Glutamatergic neuron (in vitro differentiated cells): ENCODE measurements around the gene MAP2. TPM values are rescaled to one million over a fixed set of nuclear protein-coding genes. Genes with fewer than 3 reads are reported as not detected.

Experiments
- DNase-seq: peaks from one replicate; pipeline ENCODE4 v3.0.0; 2022
- H3K27ac Mint-ChIP-seq: one replicate; pipeline ENCODE4 v1.8.0; 2020; ENCODE audit warnings: mild to moderate bottlenecking, mixed read lengths, inconsistent platforms; ENCODE audit not compliant: unreplicated experiment
- H3K27me3 Mint-ChIP-seq: one replicate; pipeline ENCODE4 v1.8.0; 2020; ENCODE audit warnings: mild to moderate bottlenecking, moderate library complexity, mixed read lengths, inconsistent platforms; ENCODE audit not compliant: unreplicated experiment
- H3K36me3 Mint-ChIP-seq: one replicate; pipeline ENCODE4 v1.8.0; 2020; ENCODE audit warnings: mild to moderate bottlenecking, mixed read lengths, inconsistent platforms; ENCODE audit not compliant: unreplicated experiment
- H3K4me1 Mint-ChIP-seq: one replicate; pipeline ENCODE4 v1.8.0; 2020; ENCODE audit warnings: mild to moderate bottlenecking, low read depth, mixed read lengths, inconsistent platforms; ENCODE audit not compliant: unreplicated experiment
- H3K4me3 Mint-ChIP-seq: one replicate; pipeline ENCODE4 v1.8.0; 2020; ENCODE audit warnings: mild to moderate bottlenecking, mixed read lengths, inconsistent platforms; ENCODE audit not compliant: unreplicated experiment
- H3K9me3 Mint-ChIP-seq: one replicate; pipeline ENCODE4 v1.8.0; 2020; ENCODE audit warnings: mild to moderate bottlenecking, moderate library complexity, mixed read lengths, inconsistent platforms; ENCODE audit not compliant: unreplicated experiment
- CTCF ChIP-seq: fragments of 200-600 bp; sonication (generic); IDR thresholded peaks from one replicate; pipeline ENCODE4 v1.5.0; 2021; ENCODE audit not compliant: partially characterized antibody, unreplicated experiment
- total RNA-seq: library from RNA; stranded (reverse); fragmentation: NEBNext Ultra II Directional; extraction: Animal tissue kit (Norgen Biotek cat#: 25700); gene quantifications from one replicate; pipeline ENCODE4 v1.2.1, GENCODE V29; 2021; ENCODE audit not compliant: unreplicated experiment

The MAP2 gene
- total RNA-seq, 1 donor from 2014 or later: 177 TPM

- no peak overlapping the region for H3K27ac Mint-ChIP-seq
- no peaks in the 10 kb centered on the region for H3K36me3 Mint-ChIP-seq
- no peak overlapping the region for H3K4me3 Mint-ChIP-seq
- H3K9me3 Mint-ChIP-seq: no peaks in the 10 kb centered on the region
- no peaks in the 10 kb centered on the region for H3K27me3 Mint-ChIP-seq
- no peak for DNase-seq
- no peaks in the 10 kb centered on the region for H3K4me1 Mint-ChIP-seq
- TF ChIP-seq CTCF: no peak
Measured at GRCh38 chr2:209553913-209554312, 130.1 kb downstream of the MAP2 start.

- no peak for TF ChIP-seq CTCF
- Mint-ChIP-seq H3K4me3 (no peak overlapping the region), H3K27me3 (no peaks in the 10 kb centered on the region), H3K9me3 (no peaks in the 10 kb centered on the region), H3K4me1 (no peaks in the 10 kb centered on the region), H3K36me3 (no peaks in the 10 kb centered on the region), H3K27ac (no peak overlapping the region)
- no peak for DNase-seq
Measured at GRCh38 chr2:209556354-209556961, 132.6 kb downstream of the MAP2 start.

GRCh38 chr2:209560911-209561310 is 137.1 kb downstream of the MAP2 start:
- Mint-ChIP-seq H3K9me3 (no peaks in the 10 kb centered on the region), H3K27ac (no peak overlapping the region), H3K4me1 (no peaks in the 10 kb centered on the region), H3K27me3 (no peaks in the 10 kb centered on the region), H3K36me3 (no peaks in the 10 kb centered on the region), H3K4me3 (no peak overlapping the region)
- TF ChIP-seq CTCF: no peak
- DNase-seq: no peak

- no peak for DNase-seq
Measured at GRCh38 chr2:209563453-209563852, 139.6 kb downstream of the MAP2 start.

GRCh38 chr2:209564816-209565215 is 141.0 kb downstream of the MAP2 start:
- H3K27me3 Mint-ChIP-seq: no peaks in the 10 kb centered on the region
- no peak overlapping the region for H3K27ac Mint-ChIP-seq
- H3K9me3 Mint-ChIP-seq: no peaks in the 10 kb centered on the region
- no peaks in the 10 kb centered on the region for H3K36me3 Mint-ChIP-seq
- no peak overlapping the region for H3K4me3 Mint-ChIP-seq
- no peaks in the 10 kb centered on the region for H3K4me1 Mint-ChIP-seq
- no peak for TF ChIP-seq CTCF
- no peak for DNase-seq

More at GRCh38 chr2:209563453-209563852, 139.6 kb downstream of the MAP2 start:
- Mint-ChIP-seq H3K27ac (no peak overlapping the region), H3K9me3 (no peaks in the 10 kb centered on the region), H3K27me3 (no peaks in the 10 kb centered on the region), H3K36me3 (no peaks in the 10 kb centered on the region), H3K4me1 (no peaks in the 10 kb centered on the region), H3K4me3 (no peak overlapping the region)
- TF ChIP-seq CTCF: no peak
